ENCODE data around the gene SUN3. TPM values are rescaled to one million over a fixed set of nuclear protein-coding genes. Genes with fewer than 3 reads are reported as not detected.

SUN3 gene
- total RNA-seq, 1 experiment from 2014 or later, result not detected

GRCh38 chr7:48052748-48053147 is 23.8 kb upstream of the SUN3 start:
- no peak overlapping the region for H3K4me2 ChIP-seq (ENCODE audit: insufficient read depth, insufficient read length, low read length)
- no peaks in the 10 kb centered on the region for H4K20me1 ChIP-seq (ENCODE audit: control insufficient read depth, insufficient read depth, insufficient read length)

More at GRCh38 chr7:48052748-48053147, 23.8 kb upstream of the SUN3 start:
- no peak overlapping the region for H3K27ac Mint-ChIP-seq
- Histone ChIP-seq H4K91ac (ENCODE audit: insufficient read length, low read depth, low read length) (no peak overlapping the region), H3K23me2 (ENCODE audit: insufficient read length, low read depth, low read length, poor library complexity, severe bottlenecking) (no peaks in the 10 kb centered on the region), H2BK120ac (ENCODE audit: low read depth, low read length, poor library complexity, severe bottlenecking) (no peak overlapping the region), H2BK5ac (ENCODE audit: insufficient read length, low read length) (no peak overlapping the region), H3K9me3 (ENCODE audit: control insufficient read depth, low read depth, low read length) (no peaks in the 10 kb centered on the region), H2AFZ (ENCODE audit: low read length) (no peak overlapping the region), H3K23ac (ENCODE audit: insufficient read length, low read depth, low read length) (no peak overlapping the region), H3K4ac (ENCODE audit: low read depth, low read length) (no peak overlapping the region), H3K4me1 (ENCODE audit: insufficient read depth, low read length) (no peaks in the 10 kb centered on the region), H2BK15ac (ENCODE audit: low read depth, low read length) (no peak overlapping the region), H3K27ac (ENCODE audit: insufficient read length, low read depth, low read length) (no peak overlapping the region), H4K5ac (ENCODE audit: insufficient read length, low read depth, low read length) (no peak overlapping the region), H3K14ac (ENCODE audit: insufficient read depth, low read length) (no peak overlapping the region), H3K79me1 (ENCODE audit: insufficient read depth, low read depth, low read length, poor library complexity, severe bottlenecking) (no peaks in the 10 kb centered on the region), H2AK5ac (ENCODE audit: insufficient read length, low read length) (no peak overlapping the region), H3K56ac (ENCODE audit: insufficient read length, low read depth, low read length) (no peak overlapping the region), H3K18ac (ENCODE audit: insufficient read length, low read depth, low read length) (no peak overlapping the region), H3K9ac (ENCODE audit: extremely low read depth, insufficient read length, low read length) (no peak overlapping the region), H2BK12ac (ENCODE audit: insufficient read length, low read depth, low read length) (no peak overlapping the region), H4K8ac (replicated peaks; ENCODE audit: insufficient read length, low read depth, low read length) (no peak overlapping the region), H3K79me2 (ENCODE audit: insufficient read depth, low read length) (no peaks in the 10 kb centered on the region), H3T11ph (ENCODE audit: low read length) (no peak overlapping the region), H2BK20ac (ENCODE audit: low read depth, low read length, poor library complexity, severe bottlenecking) (no peak overlapping the region), H3K27me3 (ENCODE audit: insufficient read depth, low read length) (no peaks in the 10 kb centered on the region)
- no peak for DNase-seq
- no CpG with 5 or more reads among the region's 8 CpGs for WGBS (ENCODE audit: extremely low coverage, insufficient read length, low lambda C conversion rate)
- H3K9me3 Mint-ChIP-seq, result peaks cover 0 to 7% of the 10 kb centered on the region in 2 experiments; a peak in 2 of 5 replicates
- H3K4me3 Mint-ChIP-seq, result no peak overlapping the region
- TF ChIP-seq CTCF (conservative IDR thresholded peaks at IDR 0.05), result no peak
- H3K36me3 Mint-ChIP-seq (ENCODE audit: insufficient read depth in 1 of 3, low read depth in 3 of 3), result peaks cover 0 to 4% (median 4%) of the 10 kb centered on the region in 3 experiments; a peak in 2 of 7 replicates
- H3K27me3 Mint-ChIP-seq (ENCODE audit: low read depth), result no peaks in the 10 kb centered on the region; the same call in 1 of the 2 replicates
- peaks cover 0 to 10% of the 10 kb centered on the region in 2 experiments; a peak in 1 of 4 replicates for H3K4me1 Mint-ChIP-seq
